GM21515 (cell line): Measurements from ENCODE around the gene HS1BP3.

ENCODE experiments used
- ATAC-seq: cut with Tn5 transposase; IDR thresholded peaks from one replicate; pipeline ENCODE4 v1.9.1; 2021; ENCODE audit not compliant: unreplicated experiment

Gene HS1BP3

DNA sequence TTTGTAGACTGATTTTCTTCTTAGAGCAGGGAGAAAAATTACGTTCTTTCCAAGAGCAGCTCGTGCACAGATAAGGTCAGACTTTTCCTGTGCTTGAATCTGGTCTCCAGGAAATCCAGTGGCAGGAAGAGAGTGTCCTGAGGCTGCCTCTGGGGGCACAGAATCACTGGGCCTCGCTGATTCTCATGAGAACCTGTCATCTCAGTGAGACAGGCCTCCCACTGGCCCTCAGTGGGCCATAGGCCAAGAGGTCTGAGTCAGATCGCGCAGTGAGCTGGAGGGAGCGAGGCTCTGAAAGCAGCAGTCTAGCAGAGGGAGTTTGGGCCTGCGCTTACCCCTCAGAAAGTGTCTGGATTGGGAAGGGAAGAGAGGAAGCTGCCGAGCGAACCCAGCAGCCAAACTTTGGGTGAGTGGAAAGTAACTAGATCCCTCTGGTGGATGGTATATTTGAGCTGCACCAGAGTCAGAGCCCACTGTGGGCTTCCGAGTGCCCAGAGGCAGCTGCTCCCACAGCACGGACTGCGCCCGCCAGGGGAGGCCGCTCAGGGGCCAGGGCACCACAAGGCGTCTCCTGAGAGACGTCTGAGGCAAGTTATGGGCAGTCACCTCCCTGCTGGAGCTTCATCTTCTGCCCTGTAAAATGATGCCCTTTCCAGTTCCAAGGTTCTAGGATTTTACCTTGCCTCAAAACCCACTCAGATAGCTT is 24.2 kb upstream of the HS1BP3 start:
- ATAC-seq = no peak

DNA sequence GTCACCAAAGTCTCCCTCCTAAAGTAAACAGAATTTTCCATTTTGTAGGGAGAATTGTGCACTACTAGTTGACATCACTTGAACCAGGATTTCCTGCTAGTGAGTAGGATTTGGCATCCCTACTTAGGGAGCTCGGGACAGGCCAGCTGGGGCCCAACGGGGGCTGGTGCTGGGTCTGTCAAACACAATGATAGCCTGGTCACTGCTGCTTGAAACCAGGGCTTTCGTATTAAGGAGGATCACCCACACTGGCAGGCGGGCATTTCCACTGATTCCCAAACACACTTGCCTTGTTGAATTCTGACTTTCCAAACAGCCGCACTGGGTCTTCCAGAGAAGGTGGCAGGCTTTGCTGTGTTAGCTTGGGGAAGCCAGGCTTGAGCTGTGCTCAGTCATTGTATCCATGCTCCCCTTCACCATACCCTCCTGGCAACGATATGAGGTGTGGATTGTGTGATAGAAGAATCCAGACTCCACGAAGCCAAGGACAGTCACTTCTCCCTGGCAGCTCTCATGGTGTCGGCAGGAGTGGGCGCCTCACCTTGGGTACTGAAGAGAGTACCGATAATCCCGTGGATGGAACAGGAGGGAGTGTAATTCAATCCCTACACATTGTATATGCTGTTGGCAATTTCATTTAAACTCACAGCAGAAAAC is 23.5 kb upstream of the HS1BP3 start:
- no peak for ATAC-seq

DNA sequence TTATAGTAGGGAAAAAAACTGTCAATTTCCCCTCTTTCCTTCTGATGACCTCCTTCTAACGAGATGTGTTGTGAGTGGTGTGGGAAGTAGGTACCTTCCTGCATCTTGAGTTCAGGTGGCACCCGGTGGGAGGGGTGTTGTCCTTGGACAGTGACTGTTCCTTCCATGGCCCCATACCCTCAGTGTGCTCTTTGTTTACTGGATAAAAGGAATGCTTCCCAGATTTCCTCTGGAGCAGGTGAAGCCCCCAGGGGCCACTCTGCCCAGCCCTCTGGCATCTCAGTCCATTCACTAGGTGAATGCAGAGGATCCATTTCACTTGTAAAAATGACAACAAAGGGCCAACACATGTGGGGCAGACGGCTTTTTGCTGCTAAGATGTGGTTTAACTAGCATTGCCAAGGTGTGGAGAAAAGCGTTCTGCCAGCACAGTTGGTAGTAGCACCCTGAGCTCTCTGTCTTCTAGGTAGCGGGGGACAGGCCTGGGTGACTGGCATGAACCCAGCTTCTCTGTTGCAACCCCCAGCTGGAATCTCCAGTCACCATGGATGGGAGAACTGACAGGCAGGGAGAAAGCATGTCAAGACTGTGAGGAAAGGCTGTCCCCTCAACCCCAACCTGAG is 22.9 kb upstream of the HS1BP3 start:
- no peak for ATAC-seq

DNA sequence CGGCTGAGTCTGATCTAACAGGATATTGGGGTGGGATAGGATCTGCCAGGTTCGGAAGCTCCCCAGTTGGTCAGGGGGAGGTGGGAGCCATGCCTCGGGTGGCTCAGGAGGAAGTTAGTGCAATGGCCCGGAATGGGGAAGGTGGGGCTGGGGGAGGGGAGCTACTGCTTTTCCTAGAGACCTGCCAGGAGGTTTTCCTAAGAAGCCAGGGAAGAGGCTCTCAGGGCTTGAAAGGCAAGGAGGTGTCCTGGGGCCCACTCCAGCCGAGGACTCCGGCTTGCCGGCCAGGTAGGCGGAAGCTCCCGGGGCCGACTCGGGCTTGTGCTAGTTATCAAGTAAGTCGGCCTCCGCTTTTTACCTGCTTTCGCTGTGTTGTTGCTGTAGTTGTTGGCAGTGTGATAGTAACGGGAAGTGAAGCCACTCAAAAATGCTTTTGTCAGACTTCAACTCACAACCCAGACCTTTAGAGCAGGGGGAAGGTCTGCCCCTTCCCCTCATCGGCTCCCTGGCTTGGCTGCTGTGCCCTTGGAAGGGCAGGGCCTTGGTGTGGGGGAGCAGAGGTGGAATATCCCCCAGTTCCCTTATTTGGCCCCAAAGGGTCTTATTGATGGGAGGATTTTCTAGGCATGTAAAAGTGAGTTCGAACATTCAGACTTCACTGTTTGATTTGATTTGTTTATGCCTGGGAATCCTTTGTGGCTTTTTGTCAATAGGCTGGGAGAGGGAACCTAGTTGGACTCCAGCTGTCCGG is 21.5 kb upstream of the HS1BP3 start:
- no peak for ATAC-seq

DNA sequence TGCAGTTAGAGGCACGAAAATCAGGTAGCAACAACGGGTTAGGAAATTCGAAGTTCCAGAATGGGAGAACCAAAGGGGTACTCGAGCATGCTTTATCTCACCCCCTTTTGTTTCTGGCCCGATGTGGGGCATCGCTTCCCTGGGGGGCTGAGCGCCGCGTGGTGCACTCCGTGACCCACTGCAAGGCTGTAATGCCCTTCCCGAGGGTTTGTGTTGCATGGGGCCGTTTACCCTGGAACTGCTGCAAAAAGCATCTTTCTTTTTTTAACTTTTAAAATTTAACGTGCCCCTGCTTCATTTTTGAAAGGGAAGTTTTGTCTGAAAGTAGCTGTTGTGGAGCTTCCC is 20.8 kb upstream of the HS1BP3 start:
- no peak for ATAC-seq

DNA sequence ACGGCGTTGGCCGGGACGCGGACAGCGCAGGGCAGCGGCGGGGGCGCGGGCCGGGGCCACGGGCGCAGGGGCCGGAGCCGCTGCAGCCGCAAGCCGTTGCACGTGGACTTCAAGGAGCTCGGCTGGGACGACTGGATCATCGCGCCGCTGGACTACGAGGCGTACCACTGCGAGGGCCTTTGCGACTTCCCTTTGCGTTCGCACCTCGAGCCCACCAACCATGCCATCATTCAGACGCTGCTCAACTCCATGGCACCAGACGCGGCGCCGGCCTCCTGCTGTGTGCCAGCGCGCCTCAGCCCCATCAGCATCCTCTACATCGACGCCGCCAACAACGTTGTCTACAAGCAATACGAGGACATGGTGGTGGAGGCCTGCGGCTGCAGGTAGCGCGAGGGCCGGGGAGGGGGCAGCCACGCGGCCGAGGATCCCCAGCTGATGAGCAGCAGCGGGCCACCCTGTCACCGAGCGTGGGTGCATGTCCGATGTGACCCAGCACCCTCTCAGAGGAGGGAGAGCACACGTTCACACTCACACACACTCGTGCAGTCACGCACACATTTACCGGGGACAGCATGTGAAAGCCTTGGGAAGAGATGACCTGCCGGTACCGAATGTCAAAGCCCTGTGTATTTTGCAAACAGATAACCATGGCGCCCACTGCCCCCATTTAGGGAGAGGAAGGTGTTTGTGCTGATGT is 20.3 kb upstream of the HS1BP3 start:
- ATAC-seq = no peak

DNA sequence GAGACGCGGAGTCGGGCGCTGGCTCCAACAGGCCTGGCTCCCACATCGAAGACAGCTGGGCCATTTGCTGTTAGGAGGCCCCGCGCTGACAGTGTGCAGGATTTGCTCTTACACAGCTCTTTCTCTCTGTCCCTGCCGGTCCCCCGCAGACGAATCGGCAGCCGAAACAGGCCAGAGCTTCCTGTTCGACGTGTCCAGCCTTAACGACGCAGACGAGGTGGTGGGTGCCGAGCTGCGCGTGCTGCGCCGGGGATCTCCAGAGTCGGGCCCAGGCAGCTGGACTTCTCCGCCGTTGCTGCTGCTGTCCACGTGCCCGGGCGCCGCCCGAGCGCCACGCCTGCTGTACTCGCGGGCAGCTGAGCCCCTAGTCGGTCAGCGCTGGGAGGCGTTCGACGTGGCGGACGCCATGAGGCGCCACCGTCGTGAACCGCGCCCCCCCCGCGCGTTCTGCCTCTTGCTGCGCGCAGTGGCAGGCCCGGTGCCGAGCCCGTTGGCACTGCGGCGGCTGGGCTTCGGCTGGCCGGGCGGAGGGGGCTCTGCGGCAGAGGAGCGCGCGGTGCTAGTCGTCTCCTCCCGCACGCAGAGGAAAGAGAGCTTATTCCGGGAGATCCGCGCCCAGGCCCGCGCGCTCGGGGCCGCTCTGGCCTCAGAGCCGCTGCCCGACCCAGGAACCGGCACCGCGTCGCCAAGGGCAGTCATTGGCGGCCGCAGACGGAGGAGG is 19.6 kb upstream of the HS1BP3 start:
- ATAC-seq = no peak

DNA sequence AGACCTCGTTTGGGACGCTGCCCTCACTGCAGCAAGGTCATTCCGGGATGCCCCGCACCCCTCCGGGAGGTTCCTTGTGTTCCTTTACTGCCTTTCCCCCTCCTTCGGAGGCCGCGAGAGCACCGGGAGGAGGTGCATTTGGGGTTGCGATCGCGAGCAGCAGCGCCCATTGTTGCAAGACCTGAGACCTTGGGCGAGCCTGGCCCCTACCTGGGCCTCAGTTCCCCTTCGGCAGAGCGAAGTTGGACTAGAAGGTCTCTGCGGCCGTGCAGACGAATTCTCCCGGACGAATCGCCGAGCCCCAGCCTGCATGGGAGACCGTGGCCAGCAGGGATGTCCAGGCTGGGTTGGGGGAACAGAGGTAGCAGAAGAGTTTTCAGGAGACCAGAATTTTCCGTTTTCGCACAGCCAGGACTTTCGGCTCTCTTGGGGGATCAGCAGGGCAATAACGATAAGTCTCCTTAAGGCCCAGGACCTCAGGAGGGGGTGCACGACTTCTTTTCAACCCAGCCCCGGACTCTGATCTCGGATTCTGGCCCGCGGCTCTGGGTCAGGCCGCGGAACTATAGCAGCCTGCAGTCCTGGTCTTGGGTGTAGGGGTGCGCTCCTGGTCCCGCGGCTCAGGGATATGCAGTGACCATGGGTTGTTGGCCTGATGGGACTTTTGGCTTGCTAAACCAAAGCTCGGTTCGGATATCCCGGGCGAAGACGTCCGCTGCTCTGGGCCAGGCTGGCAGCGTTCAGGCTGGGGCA is 18.8 kb upstream of the HS1BP3 start:
- no peak for ATAC-seq

DNA sequence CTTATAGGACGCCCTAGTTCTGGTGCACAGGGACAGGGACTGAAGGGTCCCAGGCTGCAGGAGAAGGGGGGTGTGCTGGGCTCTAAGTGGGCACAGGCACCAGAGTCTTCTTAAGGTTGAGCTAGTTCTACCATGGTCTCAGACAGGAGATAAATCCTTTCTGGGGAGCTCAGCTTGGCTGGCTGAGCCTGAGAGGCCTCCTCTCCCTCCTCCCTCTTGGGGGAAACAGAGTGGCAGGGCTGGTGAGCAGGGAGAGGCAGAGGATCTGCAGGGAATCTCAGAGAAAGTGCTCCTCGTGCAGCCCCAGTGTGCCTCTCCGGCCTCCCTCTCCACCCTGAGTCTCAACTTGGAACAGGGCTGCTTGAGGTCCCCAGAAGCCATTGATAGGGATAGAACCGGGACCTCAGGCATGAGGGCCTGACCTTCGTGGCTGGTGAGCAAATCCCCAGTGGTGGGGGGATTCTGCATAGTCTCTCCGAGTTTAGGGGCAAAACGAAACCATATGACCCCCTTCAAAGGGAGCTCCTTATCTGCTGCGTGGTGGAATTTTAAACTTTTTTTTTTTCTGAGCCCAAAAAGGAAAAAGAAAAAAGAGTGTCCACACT is 18.1 kb upstream of the HS1BP3 start:
- ATAC-seq = no peak

DNA sequence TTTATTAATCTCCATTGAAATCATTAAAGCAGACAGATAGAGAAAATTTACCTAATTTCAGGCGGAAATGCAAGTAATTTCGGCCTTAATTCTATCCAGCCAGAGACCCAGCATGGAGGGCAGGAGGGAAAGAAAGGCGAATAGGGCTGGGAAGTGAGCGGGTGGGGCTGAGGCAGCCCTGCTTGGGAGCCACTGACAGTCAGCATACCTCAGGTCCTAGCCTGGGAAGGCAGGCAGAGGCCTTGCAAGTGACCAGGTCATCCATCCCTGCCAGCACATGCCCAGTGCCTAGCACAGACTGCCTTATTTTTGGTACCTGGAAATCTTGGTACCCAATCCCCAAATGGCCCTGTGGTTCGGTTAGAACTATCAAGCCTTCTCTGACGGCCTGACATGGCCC is 17.6 kb upstream of the HS1BP3 start:
- ATAC-seq = no peak

DNA sequence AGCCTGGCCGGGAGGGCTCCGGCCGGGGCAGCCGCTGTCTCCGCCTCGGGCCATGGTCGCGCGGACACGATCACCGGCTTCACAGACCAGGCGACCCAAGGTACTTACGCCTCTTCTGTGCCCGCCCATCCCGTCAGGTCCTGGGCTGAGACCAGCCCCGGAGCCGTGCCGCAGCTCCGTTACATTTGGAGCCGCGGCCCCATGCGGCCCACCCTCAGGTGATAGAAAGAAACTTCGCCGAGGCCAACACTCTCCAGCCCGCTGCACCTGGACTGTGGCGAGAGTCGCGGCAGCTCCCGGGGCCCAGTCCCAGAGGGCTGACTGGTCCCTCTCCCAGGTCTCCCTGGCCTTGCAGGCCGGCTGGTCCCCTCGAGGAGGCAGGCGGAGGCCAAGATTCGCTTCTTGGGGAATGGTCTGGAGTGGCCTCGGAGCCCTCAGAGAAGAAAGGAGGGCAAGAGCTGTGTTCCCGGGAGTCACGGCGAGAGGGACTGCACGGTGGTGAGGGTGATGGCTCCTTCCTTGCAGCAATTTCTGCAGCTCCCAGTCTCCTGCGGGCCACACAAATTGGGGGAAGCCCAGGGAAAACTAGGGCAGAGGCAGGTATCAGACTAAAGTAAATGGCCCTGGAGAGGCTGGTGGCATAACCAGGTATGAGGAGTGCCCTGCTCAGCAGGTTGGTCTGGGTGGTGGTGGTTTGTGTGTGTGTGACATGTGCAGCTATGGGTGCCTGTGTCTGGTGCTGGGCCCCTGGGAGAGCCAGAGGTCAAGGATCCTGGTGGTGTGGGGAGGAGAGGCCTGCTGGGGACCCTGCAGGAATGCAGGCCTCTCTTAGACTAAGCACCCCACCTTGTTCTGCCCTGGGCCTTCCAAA is 16.9 kb upstream of the HS1BP3 start:
- ATAC-seq = no peak

DNA sequence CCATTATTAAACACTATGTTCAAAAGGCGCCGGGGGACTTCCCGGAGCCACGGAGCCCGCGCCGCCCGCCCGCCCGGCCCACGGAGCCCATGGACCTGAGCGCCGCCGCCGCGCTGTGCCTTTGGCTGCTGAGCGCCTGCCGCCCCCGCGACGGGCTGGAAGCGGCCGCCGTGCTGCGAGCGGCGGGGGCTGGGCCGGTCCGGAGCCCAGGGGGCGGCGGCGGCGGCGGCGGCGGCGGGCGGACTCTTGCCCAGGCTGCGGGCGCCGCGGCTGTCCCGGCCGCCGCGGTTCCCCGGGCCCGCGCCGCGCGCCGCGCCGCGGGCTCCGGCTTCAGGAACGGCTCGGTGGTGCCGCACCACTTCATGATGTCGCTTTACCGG is 16.2 kb upstream of the HS1BP3 start:
- ATAC-seq = no peak

DNA sequence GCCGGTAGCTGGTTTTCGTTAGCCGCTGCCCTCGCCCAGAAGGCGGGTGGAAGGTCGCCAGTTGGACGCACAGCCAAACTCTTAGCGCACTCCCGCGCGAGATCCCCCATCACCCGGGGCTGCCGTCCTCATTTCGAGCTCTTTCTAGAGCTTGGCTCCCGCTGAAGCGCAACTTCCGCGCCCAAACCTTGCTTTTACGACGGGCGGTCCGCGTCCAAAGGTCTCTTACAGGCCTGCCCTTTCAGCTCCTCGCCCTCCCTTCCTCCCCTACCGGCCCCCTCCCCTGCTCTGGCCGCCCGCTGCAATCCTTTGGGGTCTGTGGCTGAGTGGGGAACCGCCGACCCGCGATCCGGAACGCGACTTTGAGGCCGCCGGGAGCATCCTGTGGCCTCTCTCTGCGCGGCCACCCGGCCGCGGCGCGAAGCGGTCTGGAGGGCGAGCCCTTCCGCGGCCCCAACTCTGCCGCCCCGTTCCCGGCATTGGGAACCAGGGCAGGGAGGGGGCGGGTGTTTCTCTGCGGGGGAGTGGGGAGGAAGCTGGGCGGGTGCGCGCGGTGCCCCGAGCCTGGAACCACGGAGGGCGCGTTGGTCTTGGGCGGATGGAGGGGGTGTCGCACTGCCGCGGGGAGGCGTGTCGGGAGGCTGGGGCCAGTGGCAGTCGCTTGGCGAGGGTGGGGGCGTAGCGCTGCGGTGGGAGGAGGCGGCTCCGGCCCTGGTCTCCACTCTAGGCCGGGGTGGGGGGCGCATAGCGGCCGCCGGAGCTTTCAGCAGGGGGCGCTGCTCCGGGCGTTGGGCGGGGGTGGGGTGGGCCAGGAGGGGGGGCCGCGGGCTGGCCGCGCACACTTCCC is 15.6 kb upstream of the HS1BP3 start, which contains the start of gene GDF7:
GDF7 (plus strand) TSS at position 841 of the 847 bp plus-strand sequence. CDS start 96 bp downstream, outside the sequence.
- ATAC-seq = peak; percentile 36

DNA sequence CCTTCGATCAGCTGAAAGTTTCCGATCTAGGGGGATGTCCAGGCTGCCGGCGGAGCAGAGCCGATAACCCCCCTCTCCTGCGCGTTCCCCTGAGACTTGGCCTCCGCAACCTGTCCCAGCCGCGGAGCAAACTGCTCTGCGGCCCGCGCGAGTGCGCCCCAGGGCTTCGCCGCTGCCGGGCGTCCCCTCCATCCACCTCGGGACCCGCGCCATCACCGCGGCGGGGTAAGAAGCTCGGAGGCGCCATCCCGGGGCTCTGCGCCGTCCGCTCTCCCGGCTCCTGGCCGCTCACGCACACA is 15.1 kb upstream of the HS1BP3 start:
- ATAC-seq = no peak

DNA sequence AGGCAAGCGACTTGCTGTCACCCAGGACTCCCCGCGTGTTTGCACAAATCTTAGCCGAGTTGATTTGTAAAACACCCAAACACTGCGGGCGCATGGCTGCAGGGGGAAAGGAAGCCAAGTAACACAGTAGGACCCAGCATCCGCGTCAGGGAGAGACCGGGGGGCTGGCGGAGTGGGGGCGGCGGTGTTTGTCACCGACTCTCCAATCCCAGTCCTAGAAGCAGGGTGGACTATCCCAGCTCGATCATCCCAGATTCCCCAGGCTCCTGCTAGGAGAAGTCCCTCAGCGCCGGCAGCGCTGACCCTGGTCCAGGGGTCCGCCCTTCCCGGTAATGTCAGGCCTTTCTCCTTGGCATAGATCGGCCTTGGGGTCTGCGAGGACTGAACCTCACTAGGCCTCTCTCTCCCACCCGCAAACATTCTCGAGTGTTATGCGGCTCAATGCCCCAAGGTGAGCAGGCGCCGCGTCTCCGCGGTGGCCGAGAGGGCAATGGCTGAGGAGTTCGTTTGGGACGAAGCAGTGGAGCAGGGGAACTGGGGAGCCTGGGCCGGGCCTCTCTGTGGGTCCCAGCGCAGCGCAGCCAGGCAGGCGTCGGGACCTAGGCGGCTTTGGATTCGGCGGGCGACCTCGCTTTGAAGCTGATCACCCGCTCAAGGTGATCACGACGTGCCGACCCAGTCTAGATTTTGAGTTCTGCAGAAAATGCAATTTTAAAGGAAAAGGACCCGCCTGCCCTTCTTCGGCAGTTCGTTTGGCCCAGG is 14.5 kb upstream of the HS1BP3 start:
- no peak for ATAC-seq

DNA sequence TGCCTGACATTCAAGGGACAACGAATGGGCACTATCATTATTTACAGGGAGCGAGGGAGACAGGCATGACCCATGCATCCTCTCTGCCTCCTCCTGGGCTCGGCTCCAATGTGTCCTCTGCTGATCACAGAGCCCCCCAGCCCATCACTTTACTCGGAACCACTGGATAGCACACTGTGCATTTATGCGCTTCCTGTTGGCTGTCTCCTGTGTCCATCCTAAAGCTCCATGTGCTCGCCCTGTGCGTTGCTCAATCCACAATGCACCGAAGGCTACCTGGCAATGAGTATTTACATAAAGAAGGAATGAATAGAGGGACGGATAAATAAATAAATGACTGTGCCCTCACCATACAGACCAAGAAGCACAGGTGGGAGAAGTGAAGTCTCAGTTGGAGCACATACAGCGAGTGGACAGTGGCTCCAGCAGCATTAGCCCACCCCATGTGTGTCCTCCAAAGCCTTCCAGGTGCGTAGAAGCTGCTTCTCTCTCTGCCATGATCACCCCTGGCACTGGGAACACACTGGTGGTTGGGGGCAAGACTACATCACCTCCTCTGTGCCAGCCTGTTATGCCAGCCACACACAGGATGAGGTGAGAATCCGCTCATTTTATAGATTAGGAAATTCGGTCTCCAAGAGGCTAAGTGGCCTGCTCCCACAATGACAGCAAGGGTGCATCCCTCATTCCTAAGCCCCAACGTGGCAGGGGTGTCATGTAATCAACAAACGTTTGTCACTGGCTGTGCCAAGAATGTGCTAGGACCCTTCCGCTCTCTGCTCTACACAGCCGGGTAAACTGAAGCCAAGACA is 13.7 kb upstream of the HS1BP3 start:
- ATAC-seq = no peak
